Measurements from ENCODE around the gene NME5.

DNA sequence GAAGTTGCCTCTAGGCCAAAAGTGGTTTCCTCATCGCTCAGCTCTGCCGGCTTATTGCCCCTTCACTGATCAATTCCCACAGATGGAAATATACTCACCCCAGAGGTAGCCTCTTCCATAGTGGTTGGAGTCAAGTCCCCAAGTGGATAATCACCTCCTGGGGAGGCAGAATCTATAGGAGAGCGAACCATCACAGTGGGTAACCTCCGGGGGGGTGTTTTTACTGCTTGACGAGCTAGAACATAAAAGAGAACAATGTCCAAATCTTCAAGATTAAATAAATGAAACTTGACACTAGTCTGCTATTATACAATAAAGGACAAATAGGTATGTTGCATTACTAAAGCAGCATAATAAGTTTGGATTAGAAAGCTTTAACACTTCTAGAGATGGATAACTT, 29.9 kb upstream of the NME5 start:
- TF ChIP-seq, protein P1, sequence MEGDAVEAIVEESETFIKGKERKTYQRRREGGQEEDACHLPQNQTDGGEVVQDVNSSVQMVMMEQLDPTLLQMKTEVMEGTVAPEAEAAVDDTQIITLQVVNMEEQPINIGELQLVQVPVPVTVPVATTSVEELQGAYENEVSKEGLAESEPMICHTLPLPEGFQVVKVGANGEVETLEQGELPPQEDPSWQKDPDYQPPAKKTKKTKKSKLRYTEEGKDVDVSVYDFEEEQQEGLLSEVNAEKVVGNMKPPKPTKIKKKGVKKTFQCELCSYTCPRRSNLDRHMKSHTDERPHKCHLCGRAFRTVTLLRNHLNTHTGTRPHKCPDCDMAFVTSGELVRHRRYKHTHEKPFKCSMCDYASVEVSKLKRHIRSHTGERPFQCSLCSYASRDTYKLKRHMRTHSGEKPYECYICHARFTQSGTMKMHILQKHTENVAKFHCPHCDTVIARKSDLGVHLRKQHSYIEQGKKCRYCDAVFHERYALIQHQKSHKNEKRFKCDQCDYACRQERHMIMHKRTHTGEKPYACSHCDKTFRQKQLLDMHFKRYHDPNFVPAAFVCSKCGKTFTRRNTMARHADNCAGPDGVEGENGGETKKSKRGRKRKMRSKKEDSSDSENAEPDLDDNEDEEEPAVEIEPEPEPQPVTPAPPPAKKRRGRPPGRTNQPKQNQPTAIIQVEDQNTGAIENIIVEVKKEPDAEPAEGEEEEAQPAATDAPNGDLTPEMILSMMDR (IDR thresholded peaks at IDR 0.05), result no peak
- TF ChIP-seq POLR2A (IDR thresholded peaks at IDR 0.05), result no peak

Data from testis (tissue), 2 donors.